VCaP (cell line): ENCODE results near the gene PIP5KL1.

Experiments
- H3K27ac ChIP-seq: fragments of 450-650 bp; 2 replicates; pipeline ENCODE4 v1.5.1; 2017
- TF ChIP-seq, protein P1 (sequence below): fragments of 450-650 bp; conservative IDR thresholded peaks from 2 replicates; pipeline ENCODE4 v1.5.1; 2017; ENCODE audit warnings: mild to moderate bottlenecking, moderate library complexity

The PIP5KL1 gene

DNA sequence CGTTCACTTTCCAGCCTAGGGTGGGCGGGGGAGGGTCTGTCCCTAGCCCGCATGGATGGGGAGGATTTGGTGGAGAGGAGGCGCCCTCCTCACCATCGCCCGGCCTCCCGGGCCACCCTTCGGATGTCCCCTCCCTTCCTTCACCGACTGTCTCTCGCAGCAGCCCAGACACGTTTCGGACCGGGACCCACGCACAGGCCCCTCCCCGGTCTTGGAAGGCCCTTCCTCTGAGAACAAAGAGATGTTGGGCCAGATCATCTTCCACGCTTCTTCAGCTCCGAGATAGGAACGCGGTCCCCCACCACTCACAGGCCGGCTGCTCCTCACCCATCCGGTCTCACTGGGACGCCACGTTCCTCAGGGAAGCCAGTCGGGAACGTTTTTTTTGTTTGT lies 7.7 kb upstream of the PIP5KL1 start:
- TF ChIP-seq, protein P1, sequence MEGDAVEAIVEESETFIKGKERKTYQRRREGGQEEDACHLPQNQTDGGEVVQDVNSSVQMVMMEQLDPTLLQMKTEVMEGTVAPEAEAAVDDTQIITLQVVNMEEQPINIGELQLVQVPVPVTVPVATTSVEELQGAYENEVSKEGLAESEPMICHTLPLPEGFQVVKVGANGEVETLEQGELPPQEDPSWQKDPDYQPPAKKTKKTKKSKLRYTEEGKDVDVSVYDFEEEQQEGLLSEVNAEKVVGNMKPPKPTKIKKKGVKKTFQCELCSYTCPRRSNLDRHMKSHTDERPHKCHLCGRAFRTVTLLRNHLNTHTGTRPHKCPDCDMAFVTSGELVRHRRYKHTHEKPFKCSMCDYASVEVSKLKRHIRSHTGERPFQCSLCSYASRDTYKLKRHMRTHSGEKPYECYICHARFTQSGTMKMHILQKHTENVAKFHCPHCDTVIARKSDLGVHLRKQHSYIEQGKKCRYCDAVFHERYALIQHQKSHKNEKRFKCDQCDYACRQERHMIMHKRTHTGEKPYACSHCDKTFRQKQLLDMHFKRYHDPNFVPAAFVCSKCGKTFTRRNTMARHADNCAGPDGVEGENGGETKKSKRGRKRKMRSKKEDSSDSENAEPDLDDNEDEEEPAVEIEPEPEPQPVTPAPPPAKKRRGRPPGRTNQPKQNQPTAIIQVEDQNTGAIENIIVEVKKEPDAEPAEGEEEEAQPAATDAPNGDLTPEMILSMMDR: no peak
- H3K27ac ChIP-seq: peak overlapping the region; percentile 78

DNA sequence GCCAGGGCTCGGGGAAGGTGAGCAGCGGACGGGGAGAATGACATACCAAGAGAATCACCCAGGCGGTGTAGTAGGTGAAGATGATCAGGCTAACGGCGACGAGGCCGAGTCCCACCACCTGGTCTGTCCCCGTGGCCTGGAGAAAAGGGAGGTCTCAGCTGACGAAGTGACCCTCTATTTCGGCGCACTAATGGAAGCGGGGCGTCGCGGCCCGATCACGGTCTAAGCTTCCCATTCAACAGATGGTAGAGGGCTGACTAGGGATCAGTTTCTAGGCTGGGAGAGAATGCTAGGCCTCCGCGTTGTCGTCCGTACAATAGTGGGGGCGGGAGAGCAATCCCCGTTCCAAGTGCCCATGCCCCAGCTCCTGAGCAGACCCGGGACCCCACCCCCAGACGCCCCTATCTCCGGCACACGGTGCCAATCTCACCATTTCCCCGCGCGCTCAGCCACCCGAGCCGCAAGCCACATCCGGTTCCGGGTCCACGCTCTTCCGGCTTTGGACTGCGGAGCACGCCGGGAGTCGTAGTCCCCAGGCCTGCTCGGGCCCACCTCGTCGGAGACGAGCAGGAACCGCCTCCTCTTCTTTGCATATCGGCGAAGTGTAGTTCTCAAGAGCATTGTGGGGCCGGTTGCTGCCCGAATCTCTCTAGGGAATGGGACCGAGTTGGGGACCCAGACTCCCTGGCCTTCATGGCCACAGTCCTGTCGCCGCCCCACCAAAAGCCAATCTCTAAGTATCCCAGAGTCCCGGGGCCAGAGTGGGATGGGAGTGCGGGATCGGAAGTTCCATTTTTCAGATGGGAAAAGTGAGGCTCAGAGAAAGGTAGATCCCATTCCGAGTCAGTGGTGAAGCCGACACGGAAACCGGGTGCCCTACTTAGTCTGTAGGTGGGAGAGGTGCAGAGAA lies 7.1 kb upstream of the PIP5KL1 start, which contains the start of gene DPM2:
Gene DPM2, minus strand, starts transcription at position 467 of the 910 bp plus-strand sequence. Its CDS starts 34 bp downstream, at position 433.
- TF ChIP-seq, protein P1: no peak
- H3K27ac ChIP-seq: peak within 1 kb of the TSS; percentile 78

DNA sequence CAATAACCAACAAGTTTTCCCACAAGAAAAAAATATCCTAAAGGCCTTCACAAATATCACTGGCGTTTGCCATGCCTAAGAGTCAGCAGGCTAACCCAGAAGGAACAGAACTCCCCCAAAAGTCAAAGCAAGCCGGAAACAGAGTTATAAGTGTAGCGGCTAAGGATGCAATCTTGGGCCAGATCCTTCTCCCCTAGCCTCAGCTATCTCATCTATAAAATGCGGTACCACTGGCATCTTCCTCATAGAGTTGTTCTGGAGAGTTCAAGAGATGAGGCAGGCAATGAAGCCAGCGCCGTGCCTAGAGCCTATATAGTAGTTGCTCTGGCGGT lies 6.4 kb upstream of the PIP5KL1 start:
- H3K27ac ChIP-seq: peak overlapping the region; percentile 78
- TF ChIP-seq, protein P1: no peak

DNA sequence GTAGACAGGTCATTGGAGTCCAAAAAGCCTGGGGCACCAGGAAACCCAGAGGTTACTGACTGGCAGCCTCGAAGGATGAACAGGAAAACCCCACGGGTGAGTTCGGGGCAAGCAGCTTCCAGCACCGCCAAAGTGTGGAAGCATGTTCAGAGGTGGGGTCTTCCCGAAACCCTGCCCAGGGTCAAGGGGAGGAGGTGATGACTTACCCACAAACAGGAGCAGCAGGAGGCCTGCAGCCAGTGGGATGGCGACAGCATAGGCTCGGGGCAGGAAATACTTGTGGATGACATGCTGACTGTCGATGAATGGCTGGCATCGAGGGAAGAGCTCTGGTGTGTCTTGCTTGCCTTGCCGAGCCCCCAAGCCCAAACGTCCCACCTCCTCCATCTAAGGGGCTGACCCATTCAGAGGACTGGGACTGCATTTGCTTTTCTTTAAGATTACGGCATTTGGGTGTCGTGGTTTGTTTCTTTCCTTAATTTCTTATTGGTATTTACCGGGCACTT lies 5.8 kb upstream of the PIP5KL1 start:
- TF ChIP-seq, protein P1: no peak
- peak overlapping the region; percentile 78; the same call in 1 of the 2 replicates for H3K27ac ChIP-seq

DNA sequence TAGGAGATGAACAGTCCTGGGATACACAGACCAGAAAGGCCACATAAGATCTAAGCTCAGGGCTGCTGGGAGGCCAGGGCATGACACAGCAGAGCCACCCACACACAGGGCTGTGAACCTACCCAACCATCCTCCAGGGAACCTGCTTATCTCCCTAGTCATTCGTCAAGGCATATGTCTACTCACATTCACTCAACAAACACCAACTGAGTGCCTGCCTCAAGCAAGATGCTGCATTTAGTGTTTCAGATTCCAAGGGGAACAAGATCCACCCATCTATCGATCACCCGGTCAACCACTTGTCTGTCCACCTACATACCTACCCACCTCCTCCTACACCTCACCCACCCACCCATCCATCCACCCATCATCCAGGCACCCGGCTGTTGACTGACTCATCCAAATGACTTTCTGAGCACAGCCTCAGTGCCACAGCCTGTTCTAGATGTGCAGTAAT lies 5.2 kb upstream of the PIP5KL1 start:
- TF ChIP-seq, protein P1: no peak
- H3K27ac ChIP-seq: no peak overlapping the region

DNA sequence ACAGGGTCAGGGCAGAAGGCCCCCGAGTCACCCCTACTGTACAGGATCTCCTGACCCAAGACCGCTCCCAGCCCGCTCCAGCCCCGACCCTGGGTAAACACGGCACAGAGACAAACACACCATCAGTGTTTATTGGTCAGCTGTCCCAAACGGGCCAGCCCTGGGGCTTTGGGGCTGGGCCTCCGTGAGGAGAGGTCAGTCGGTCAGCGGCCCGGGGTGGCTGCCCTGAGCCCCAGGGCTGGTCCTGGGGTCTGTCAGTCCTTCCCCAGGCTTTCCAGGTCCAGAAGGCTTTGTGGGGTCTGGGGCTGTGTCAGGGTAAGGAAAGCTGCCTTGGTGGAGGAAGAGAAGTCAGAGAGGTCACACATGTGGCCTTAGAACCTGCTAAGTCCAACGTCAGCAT lies 4.4 kb upstream of the PIP5KL1 start:
- TF ChIP-seq, protein P1: no peak
- H3K27ac ChIP-seq: no peak overlapping the region

DNA sequence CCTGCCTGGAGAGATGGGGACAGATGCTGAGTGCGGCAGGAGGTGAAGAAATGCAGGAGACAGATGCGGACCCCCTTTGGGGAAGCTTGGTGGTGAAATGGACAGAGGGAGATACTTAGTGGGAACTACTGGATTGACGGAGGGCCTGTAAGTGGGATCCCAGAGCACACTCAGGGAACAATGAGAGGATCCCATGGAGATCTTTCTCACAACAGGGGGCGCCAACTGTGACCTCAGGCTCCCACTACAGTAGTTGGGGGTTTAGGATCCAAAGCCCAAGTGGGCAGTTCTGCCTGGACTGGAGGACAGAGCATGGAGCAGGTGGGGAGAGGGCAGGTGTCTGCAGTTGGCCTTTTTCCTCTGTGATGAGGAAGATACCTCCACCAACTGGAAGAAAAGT lies 3.7 kb upstream of the PIP5KL1 start:
- TF ChIP-seq, protein P1: no peak
- no peak overlapping the region for H3K27ac ChIP-seq
